HCT116 (cell line): ENCODE data around the gene FBXO42.

Experiments
- CEBPB ChIP-seq: IDR thresholded peaks from 2 replicates; pipeline ENCODE4 v1.6.1; 2012; ENCODE audit warnings: low read depth
- CTCF ChIP-seq, 3 experiments: fragments of 200-600 bp in 1 of 3; sonication (generic) in 1 of 3; IDR thresholded peaks in 2 of 3; conservative IDR thresholded peaks in 1 of 3; 2 replicates each; pipeline ENCODE4 v1.5.1; 2012 to 2017; ENCODE audit warnings: low read depth in 2 of 3, low read length in 2 of 3, antibody characterized with exemption in 1 of 3, borderline replicate concordance in 1 of 3, control low read depth in 1 of 3, mild to moderate bottlenecking in 1 of 3, mixed read lengths in 1 of 3, mixed run types in 1 of 3, moderate library complexity in 1 of 3; ENCODE audit not compliant: insufficient read depth in 1 of 3
- EGR1 ChIP-seq: IDR thresholded peaks from 2 replicates; pipeline ENCODE4 v1.6.1; 2012; ENCODE audit warnings: low read depth
- EZH2 ChIP-seq: fragments of 200-600 bp; sonication (generic); IDR thresholded peaks from 2 replicates; pipeline ENCODE4 v1.6.1; 2017; ENCODE audit warnings: antibody characterized with exemption, mixed run types
- FOSL1 ChIP-seq: IDR thresholded peaks from 2 replicates; pipeline ENCODE4 v1.6.1; 2012; ENCODE audit warnings: low read depth
- MAX ChIP-seq: IDR thresholded peaks from 2 replicates; pipeline ENCODE4 v1.6.1; 2012
- POLR2A ChIP-seq: IDR thresholded peaks from 2 replicates; pipeline ENCODE4 v1.7.0; 2011; ENCODE audit warnings: borderline replicate concordance; ENCODE audit not compliant: insufficient read depth, insufficient read length; ENCODE audit errors: extremely low read depth
- REST ChIP-seq: IDR thresholded peaks from 2 replicates; pipeline ENCODE4 v1.6.1; 2012; ENCODE audit warnings: low read depth
- SIN3A ChIP-seq: IDR thresholded peaks from 2 replicates; pipeline ENCODE4 v1.6.1; 2012; ENCODE audit warnings: low read depth
- SRF ChIP-seq: IDR thresholded peaks from 2 replicates; pipeline ENCODE4 v1.6.1; 2012; ENCODE audit warnings: low read depth
- TCF7L2 ChIP-seq: IDR thresholded peaks from 2 replicates; pipeline ENCODE4 v1.7.0; 2011; ENCODE audit warnings: borderline replicate concordance, inconsistent platforms; ENCODE audit not compliant: insufficient read depth, insufficient read length; ENCODE audit errors: extremely low read depth
- YY1 ChIP-seq: IDR thresholded peaks from 2 replicates; pipeline ENCODE4 v1.6.1; 2011; ENCODE audit warnings: low read length, low read depth, moderate library complexity, mild to moderate bottlenecking; ENCODE audit not compliant: insufficient replicate concordance; ENCODE audit errors: extremely low read depth
- ZBTB33 ChIP-seq: IDR thresholded peaks from 2 replicates; pipeline ENCODE4 v1.6.1; 2011; ENCODE audit warnings: mild to moderate bottlenecking, low read length, moderate library complexity; ENCODE audit not compliant: insufficient replicate concordance; ENCODE audit errors: extremely low read depth
- ZNF274 ChIP-seq: fragments of 200-500 bp; sonication (Bioruptor generic); IDR thresholded peaks from 2 replicates; pipeline ENCODE4 v1.6.1; 2014; ENCODE audit warnings: mild to moderate bottlenecking, low read depth, low read length, inconsistent platforms

- TF ChIP-seq CTCF (IDR thresholded peaks at IDR 0.05 in 2 of 3, conservative IDR thresholded peaks at IDR 0.05 in 1 of 3; ENCODE audit: borderline replicate concordance in 1 of 3, insufficient read depth in 1 of 3, low read depth in 2 of 3, low read length in 2 of 3) (no peak), POLR2A (no peak), EGR1 (no peak), SRF (no peak), ZNF274 (no peak), SIN3A (no peak), FOSL1 (no peak), CEBPB (no peak), TCF7L2 (no peak), REST (no peak), YY1 (no peak), ZBTB33 (no peak), MAX (no peak), EZH2 (no peak)
Observed at GRCh38 chr1:16246961-16247360, 105.3 kb downstream of the FBXO42 start.
